ENCODE measurements around the gene DOC2B.

DNA sequence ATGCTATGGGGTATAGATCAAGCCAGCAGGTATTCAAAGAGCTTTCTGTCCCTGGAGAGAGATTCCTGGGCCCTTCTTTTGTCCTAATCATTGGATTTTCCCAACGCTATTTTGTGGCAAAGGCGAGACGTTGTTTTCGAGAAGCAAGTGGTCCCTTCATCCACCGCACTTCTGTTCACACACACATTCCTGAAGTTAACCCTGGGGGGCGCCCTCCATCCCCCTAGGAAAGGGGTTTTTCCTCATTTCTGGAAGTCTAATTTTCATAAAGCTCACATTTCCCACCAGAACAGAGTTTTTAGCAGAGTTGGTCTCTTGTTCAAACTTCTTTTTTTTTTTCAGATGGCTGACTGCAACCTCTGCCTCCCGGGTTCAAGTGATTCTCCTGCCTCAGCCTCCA, 32.2 kb downstream of the DOC2B start:
- TF ChIP-seq, protein P1, sequence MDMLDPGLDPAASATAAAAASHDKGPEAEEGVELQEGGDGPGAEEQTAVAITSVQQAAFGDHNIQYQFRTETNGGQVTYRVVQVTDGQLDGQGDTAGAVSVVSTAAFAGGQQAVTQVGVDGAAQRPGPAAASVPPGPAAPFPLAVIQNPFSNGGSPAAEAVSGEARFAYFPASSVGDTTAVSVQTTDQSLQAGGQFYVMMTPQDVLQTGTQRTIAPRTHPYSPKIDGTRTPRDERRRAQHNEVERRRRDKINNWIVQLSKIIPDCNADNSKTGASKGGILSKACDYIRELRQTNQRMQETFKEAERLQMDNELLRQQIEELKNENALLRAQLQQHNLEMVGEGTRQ (CRISPR knock-in tag; IDR thresholded peaks at IDR 0.05), result no peak
- TF ChIP-seq, protein P2, sequence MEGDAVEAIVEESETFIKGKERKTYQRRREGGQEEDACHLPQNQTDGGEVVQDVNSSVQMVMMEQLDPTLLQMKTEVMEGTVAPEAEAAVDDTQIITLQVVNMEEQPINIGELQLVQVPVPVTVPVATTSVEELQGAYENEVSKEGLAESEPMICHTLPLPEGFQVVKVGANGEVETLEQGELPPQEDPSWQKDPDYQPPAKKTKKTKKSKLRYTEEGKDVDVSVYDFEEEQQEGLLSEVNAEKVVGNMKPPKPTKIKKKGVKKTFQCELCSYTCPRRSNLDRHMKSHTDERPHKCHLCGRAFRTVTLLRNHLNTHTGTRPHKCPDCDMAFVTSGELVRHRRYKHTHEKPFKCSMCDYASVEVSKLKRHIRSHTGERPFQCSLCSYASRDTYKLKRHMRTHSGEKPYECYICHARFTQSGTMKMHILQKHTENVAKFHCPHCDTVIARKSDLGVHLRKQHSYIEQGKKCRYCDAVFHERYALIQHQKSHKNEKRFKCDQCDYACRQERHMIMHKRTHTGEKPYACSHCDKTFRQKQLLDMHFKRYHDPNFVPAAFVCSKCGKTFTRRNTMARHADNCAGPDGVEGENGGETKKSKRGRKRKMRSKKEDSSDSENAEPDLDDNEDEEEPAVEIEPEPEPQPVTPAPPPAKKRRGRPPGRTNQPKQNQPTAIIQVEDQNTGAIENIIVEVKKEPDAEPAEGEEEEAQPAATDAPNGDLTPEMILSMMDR (IDR thresholded peaks at IDR 0.05), result no peak
